Activated CD4-positive, CD25-positive, alpha-beta regulatory T cell (primary cell): ENCODE results near the gene SH3GL1.
"Not testable (repeated sequence)": the region's sequence is repeated elsewhere in the genome, so short reads cannot be mapped to it uniquely, and the experiment has no call there.

Experiments used
- DNase-seq, 4 experiments: peaks; one replicate each; lab custom pipeline; 2025; lab: John Stamatoyannopoulos, UW

The SH3GL1 gene

GRCh38 chr19:4362831-4363545, 37.4 kb downstream of the SH3GL1 start:
- DNase-seq: no peak

- DNase-seq: no peak
Observed at GRCh38 chr19:4362101-4362828, 38.1 kb downstream of the SH3GL1 start.

- no peak for DNase-seq
Observed at GRCh38 chr19:4361152-4362046, 38.9 kb downstream of the SH3GL1 start.

GRCh38 chr19:4360641-4361151, 39.7 kb downstream of the SH3GL1 start:
- DNase-seq: no peak

GRCh38 chr19:4360081-4360569, 40.2 kb downstream of the SH3GL1 start:
- no peak for DNase-seq

- no peak for DNase-seq
Observed at GRCh38 chr19:4359627-4360000, 40.7 kb downstream of the SH3GL1 start.

- no peak for DNase-seq
Observed at GRCh38 chr19:4358709-4359626, 41.4 kb downstream of the SH3GL1 start.

GRCh38 chr19:4357921-4358326, 42.4 kb downstream of the SH3GL1 start:
- DNase-seq: no peak

GRCh38 chr19:4357095-4357797, 43.1 kb downstream of the SH3GL1 start:
- no peak for DNase-seq

GRCh38 chr19:4354897-4355296, 45.5 kb downstream of the SH3GL1 start:
- no peak for DNase-seq

GRCh38 chr19:4354282-4354681, 46.1 kb downstream of the SH3GL1 start:
- DNase-seq: no peak

GRCh38 chr19:4352701-4353121, 47.6 kb downstream of the SH3GL1 start:
- peak in 2 of 4 experiments; percentile 30 to 42 for DNase-seq

- DNase-seq: no peak
Observed at GRCh38 chr19:4350726-4351125, 49.6 kb downstream of the SH3GL1 start.

- DNase-seq: no peak
Observed at GRCh38 chr19:4350111-4350510, 50.2 kb downstream of the SH3GL1 start.

- DNase-seq: not testable (repeated sequence)
Observed at GRCh38 chr19:4349225-4349624, 51.1 kb downstream of the SH3GL1 start.

- DNase-seq: no peak
Observed at GRCh38 chr19:4347521-4347920, 52.8 kb downstream of the SH3GL1 start.

- DNase-seq: no peak
Observed at GRCh38 chr19:4346020-4346383, 54.3 kb downstream of the SH3GL1 start.

GRCh38 chr19:4345342-4346019, 54.9 kb downstream of the SH3GL1 start:
- no peak for DNase-seq

GRCh38 chr19:4343370-4344307, 56.7 kb downstream of the SH3GL1 start, which contains the start of gene MPND:
Gene MPND (plus strand): TSS chr19:4343562. CDS start chr19:4343594, 32 bp downstream.
- peak; percentile 88 to 93 (median 91) for DNase-seq
